GM21367 (cell line): ENCODE results near the gene MICAL3.
"Not testable (repeated sequence)": the region's sequence is repeated elsewhere in the genome, so short reads cannot be mapped to it uniquely, and the experiment has no call there.

Experiments used
- ATAC-seq: cut with Tn5 transposase; IDR thresholded peaks from one replicate; pipeline ENCODE4 v1.9.1; 2021; ENCODE audit not compliant: unreplicated experiment

The MICAL3 gene

GRCh38 chr22:17939579-17939978, 84.8 kb downstream of the MICAL3 start:
- ATAC-seq: no peak

- no peak for ATAC-seq
Observed at GRCh38 chr22:17939011-17939410, 85.3 kb downstream of the MICAL3 start.

- no peak for ATAC-seq
Observed at GRCh38 chr22:17938484-17938924, 85.9 kb downstream of the MICAL3 start.

- not testable (repeated sequence) for ATAC-seq
Observed at GRCh38 chr22:17932457-17932856, 91.9 kb downstream of the MICAL3 start.

GRCh38 chr22:17931400-17931825, 92.9 kb downstream of the MICAL3 start:
- no peak for ATAC-seq

- ATAC-seq: no peak
Observed at GRCh38 chr22:17930455-17931313, 93.7 kb downstream of the MICAL3 start.

- ATAC-seq: no peak
Observed at GRCh38 chr22:17929909-17930308, 94.5 kb downstream of the MICAL3 start.

- ATAC-seq: no peak
Observed at GRCh38 chr22:17928391-17928790, 96.0 kb downstream of the MICAL3 start.

GRCh38 chr22:17927062-17927461, 97.3 kb downstream of the MICAL3 start:
- no peak for ATAC-seq

GRCh38 chr22:17926516-17926915, 97.8 kb downstream of the MICAL3 start:
- no peak for ATAC-seq

GRCh38 chr22:17925431-17925841, 98.9 kb downstream of the MICAL3 start:
- no peak for ATAC-seq

GRCh38 chr22:17924735-17925364, 99.5 kb downstream of the MICAL3 start:
- no peak for ATAC-seq

GRCh38 chr22:17924076-17924475, 100.3 kb downstream of the MICAL3 start:
- no peak for ATAC-seq

- no peak for ATAC-seq
Observed at GRCh38 chr22:17922925-17923903, 101.1 kb downstream of the MICAL3 start.

- no peak for ATAC-seq
Observed at GRCh38 chr22:17921871-17922821, 102.2 kb downstream of the MICAL3 start.

- no peak for ATAC-seq
Observed at GRCh38 chr22:17920992-17921650, 103.2 kb downstream of the MICAL3 start.

- ATAC-seq: no peak
Observed at GRCh38 chr22:17920145-17920605, 104.2 kb downstream of the MICAL3 start.

GRCh38 chr22:17919276-17920144, 104.9 kb downstream of the MICAL3 start:
- no peak for ATAC-seq
